GM19240 (cell line): Measurements from ENCODE around the gene PLEKHO2.
A peak's percentile ranks its signal among the peaks of the same experiment; 100 is the strongest.

ENCODE experiments used
- DNase-seq: peaks from one replicate; pipeline ENCODE4 v3.0.0; 2011; ENCODE audit warnings: low spot score; ENCODE audit not compliant: insufficient read length

The PLEKHO2 gene

DNA sequence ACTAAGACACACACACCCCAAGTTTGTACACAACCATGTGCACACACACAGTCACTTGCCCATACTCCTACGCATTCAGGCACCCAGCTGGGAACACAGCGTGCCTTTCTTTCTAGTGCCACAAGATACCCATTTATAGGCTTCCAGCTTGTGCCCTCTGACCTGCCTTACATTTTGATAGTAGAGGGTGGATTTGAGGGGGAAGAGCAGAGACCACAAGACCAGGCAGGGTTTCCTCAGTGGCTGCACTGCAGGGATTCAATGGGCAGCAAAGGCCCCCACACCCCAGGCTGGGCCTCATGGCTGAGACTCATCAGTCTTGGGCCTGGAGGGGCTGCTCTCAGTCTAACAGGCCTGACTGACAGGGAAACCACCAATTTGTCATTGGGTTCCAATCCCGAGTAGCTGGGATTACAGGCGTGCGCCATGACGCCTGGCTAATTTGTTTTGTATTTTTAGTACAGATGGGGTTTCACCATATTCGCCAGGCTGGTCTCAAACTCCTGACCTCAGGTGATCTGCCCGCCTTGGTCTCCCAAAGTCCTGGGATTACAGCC, 51.2 kb downstream of the PLEKHO2 start:
- DNase-seq, result no peak

GRCh38 chr15:64893481-64894394, 52.0 kb downstream of the PLEKHO2 start:
- DNase-seq, result peak; percentile 42

DNA sequence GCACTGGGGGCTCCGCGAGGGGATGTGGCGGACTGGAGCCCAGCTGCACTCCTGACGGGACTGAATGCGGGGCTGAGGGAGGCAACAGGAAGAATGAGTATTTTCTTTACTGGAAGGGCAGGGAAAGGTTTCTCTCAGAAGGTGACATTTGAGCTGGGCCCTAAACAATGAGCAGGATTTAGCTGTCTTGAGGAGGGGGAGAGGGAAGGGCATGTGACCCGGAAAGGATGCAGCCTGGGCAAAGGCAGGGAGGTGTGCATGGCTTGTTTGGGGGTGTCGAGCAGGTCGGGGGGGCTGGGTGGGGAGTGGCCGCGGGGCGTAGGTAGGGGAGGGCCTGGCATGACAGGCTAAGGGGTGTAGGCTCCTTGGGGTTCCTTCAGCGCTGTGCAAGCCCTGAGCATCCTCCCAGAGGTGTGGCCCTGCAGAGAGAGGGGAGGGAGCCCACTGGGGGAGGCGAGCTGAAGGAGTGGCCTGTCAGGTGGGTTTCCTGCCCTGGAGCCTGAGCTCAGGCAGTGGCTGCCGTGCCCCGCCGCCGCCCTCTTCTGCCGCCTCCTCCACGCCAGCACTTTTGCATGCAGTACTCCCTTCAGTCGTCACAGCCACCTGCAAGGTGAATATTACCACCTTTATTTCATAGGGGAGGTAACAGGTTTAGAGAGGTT, 52.8 kb downstream of the PLEKHO2 start:
- peak; percentile 42 for DNase-seq

- no peak for DNase-seq
These were observed 53.8 kb downstream of the PLEKHO2 start for GRCh38 chr15:64895285-64896065.

GRCh38 chr15:64896371-64897069, 54.8 kb downstream of the PLEKHO2 start:
- no peak for DNase-seq

DNA sequence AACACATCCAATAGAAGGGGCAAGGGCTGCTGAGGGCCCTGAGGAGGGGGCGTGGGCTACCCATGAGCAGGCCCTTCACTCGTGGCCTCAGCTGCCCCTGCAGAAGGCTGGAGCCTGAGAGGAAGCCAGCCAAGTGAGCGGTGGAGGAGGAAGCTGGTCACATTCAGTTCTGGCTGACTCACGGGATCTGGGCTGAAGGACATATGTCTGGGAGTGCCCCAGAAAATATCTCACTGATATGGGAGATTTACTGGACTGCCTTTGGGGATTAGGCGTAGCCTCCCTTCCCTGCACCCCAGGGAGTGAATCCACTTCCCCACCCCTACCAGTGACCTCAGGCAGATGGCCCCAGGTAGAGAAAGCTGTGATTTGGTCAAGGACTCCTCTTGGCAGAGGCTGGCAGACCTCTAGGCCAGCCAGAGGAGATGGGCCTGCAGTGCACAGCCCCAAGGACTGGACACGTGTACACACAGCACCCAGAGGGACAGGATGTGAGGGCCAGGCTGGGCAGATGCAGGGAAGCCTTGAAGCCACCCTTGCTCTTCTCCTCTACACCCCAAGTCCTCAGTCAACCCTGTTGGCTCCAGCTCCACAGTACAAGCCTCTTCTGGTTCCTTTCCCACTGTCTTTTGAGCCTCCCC, 55.8 kb downstream of the PLEKHO2 start:
- DNase-seq, result no peak

DNA sequence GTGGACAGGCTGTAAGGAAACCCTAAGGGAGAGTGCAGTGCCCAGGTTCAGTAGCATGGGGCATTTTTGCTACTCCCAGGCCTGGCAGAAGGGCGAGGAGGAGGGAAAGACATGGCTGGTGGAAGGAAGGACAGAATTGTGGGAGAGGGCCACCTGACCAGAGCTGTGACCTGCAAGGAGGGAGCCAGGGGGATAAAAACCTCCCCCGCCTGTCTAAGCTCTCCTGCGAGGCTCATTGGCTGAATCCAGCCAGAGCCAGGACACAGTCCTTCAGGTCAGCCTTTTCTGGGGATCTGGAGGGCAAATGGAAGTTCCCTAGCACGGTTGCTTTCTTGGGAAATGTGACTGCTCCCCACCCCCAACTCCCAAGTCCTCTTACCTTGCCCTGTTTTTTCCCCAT, 56.7 kb downstream of the PLEKHO2 start:
- DNase-seq, result no peak

DNA sequence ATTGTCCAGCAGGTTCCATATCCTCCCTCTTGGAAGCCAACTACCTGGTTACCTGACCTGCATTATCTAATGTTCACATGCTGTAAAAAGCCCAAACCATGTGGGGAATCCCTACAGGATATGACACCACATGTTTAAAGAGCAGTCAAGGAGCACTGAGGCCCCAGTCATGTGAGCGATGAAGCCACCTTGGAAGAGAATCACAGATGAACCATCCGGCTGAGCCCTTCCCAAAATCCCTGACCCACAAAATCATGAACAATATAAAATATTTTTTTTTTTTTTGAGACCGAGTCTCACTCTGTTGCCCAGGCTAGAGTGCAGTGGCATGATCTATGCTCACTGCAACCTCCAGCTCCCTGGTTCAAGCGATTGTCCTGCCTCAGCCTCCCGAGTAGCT, 59.4 kb downstream of the PLEKHO2 start:
- no peak for DNase-seq

- DNase-seq, result no peak
These were observed 60.2 kb downstream of the PLEKHO2 start for GRCh38 chr15:64901914-64902313.

GRCh38 chr15:64902863-64903262, 61.1 kb downstream of the PLEKHO2 start:
- no peak for DNase-seq

DNA sequence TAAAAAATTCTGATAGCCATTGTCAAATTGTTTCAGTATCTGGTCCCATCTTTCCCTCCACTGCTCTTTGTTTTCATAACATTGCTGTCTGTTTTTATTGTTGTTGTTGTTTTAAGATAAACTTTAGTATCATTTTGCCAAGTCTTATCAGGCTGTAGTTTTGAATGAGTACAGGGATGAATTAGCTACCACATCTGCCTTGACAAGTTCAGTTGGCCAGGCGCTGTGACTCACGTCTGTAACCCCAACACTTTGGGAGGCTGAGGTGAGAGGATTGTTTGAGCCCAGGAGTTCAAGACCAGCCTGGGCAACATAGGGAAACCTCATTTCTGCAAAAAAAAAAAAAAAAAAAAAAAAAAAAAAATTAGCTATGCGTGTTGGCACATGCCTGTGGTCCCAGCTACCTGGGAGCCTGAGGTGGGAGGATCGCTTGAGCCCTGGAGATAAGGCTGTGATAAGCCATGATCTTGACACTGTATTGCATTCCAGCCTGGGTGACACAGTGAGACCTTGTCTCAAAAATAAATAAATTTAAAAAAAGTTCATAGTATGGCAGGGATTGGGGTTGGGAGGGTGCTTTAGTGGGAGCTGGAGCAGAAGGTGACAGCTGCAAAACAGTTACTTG, 61.7 kb downstream of the PLEKHO2 start:
- DNase-seq, result no peak

DNA sequence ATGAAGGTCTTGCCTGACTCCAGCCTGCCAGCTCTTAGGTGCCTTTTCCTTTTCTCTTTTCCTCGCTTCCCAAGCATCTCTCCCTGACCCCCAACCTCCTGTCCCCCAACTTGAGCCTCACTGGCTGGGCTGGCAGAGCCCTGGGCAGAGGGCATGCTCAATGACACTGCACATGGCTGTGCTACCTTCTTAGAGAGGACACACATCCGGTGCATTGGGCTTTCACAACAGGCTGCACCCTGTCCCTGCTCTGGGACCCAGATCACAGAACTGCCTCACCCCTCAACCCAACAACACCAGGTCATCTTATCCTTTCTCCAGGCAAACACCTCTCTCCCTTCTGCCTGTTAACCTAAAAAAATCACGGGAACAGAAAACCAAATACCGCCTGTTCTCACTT, 62.5 kb downstream of the PLEKHO2 start:
- DNase-seq, result no peak

GRCh38 chr15:64905119-64905831, 63.6 kb downstream of the PLEKHO2 start:
- DNase-seq, result peak; percentile 86

GRCh38 chr15:64905941-64906340, 64.2 kb downstream of the PLEKHO2 start:
- DNase-seq, result no peak

DNA sequence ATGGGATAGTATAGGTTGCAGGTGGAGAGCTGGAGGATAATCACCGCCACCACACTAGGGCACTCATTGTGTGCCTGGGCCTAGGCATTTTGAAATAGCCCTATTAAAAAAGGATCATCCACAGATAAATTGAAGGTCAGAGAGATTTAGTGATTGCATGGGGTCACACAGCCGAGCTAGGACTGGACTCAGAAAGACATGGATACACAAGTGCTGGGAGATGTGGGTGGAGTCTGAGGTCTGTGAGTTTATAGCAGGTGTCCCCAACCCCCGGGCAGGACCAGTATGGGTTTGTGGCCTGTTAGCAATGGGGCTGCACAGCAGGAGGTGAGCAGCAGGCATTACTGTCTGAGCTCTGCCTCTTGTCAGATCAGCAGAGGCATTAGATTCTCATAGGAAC, 64.7 kb downstream of the PLEKHO2 start:
- DNase-seq, result no peak

- no peak for DNase-seq
These were observed 66.3 kb downstream of the PLEKHO2 start for GRCh38 chr15:64907991-64908390.

GRCh38 chr15:64909546-64909945, 67.8 kb downstream of the PLEKHO2 start:
- no peak for DNase-seq

- peak; percentile 55 for DNase-seq
These were observed 69.8 kb downstream of the PLEKHO2 start, which contains the start of gene ANKDD1A for GRCh38 chr15:64911311-64912186. Gene ANKDD1A, plus strand, starts transcription at chr15:64911902. Its CDS starts 29 bp downstream, at chr15:64911931.
